ENCODE measurements around the gene AGXT2.

AGXT2 gene

GRCh38 chr5:35047785-35048404 lies at the start of gene AGXT2:
Gene AGXT2 (minus strand): TSS chr5:35047949. CDS start chr5:35047892, 57 bp downstream.
- no peak for DNase-seq

GRCh38 chr5:35096932-35097331 lies 49.2 kb upstream of the AGXT2 start:
- DNase-seq, result no peak

DNA sequence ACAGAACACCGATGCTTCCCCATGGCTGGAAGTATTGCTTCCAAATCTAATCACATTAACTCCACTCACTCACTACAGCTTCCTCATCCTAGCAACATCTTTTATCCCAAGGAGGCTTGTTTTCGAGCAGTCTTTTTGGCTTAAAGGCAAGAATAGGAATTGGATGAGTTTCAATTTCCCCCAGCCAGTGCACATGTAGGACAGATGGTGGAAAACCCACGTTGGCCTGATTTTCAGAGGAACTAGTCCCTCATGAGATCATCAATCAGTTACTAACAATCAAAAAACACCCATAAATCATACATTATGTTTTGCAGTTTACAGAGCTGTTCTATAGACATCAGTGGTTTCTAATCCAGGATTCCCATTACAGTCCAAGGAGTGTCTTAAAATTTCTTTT lies 48.5 kb upstream of the AGXT2 start:
- no peak for DNase-seq

DNA sequence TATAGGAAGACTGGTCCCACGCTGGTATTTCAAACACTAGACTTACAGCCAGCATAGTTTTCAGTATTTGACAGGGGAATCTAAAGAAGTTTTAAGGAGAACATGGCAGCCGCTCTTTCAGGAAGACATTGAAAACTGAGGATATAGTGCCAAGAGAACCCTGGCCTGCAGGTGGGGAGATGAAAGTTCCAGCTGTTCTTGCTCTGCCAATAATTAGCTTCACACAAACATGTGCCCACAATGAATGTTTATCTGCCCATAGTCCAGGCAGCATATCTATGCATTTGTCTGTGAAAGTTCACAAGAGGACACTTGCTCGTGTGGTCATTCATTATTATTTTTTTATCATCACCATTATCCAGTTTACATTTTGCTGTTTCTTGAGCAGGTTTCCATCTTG lies 47.6 kb upstream of the AGXT2 start:
- no peak for DNase-seq

- no peak for DNase-seq
Observed at GRCh38 chr5:35094948-35095347, 47.2 kb upstream of the AGXT2 start.

DNA sequence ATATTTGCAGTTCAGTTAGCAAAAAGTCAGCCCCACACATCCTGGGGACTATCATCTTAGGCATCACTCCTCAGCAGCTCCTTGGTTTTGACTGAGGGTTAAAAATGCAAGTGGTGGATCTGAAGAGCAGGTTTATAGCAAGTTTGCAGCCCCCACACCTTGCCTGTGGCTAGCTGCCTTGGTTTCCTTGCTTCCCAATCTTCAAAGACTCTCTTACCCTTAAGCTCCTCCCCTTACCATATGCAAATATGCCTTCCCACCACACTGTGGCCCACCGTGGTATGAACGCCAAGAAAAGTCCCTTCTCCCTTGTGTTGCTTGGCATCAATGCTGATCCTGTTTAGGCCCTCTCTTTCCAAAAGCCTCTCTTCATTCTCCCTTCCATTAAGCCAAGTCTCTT lies 45.0 kb upstream of the AGXT2 start:
- DNase-seq, result no peak

DNA sequence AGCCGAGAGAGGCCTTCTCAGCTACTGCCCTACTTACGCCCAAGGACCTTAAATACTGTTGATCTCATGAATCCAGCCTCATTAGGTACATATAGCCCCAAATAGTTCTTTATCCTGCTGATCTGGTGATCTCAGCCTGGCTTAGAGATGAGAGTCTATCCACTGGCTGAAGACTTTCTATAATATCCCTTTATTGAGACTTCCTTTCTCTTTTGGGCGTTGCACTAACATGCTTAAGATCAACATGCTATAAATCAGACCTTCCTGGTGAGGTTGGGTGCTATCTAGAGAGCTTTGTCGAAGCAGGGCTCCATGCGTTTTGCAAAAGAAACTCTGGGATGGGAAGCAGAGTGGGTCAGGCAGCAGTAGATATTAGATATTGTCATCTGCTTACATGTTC lies 44.0 kb upstream of the AGXT2 start:
- DNase-seq, result no peak

- DNase-seq, result peak; percentile 20
Observed at GRCh38 chr5:35089334-35090314, 41.9 kb upstream of the AGXT2 start.

GRCh38 chr5:35087991-35088390 lies 40.2 kb upstream of the AGXT2 start:
- DNase-seq, result no peak

DNA sequence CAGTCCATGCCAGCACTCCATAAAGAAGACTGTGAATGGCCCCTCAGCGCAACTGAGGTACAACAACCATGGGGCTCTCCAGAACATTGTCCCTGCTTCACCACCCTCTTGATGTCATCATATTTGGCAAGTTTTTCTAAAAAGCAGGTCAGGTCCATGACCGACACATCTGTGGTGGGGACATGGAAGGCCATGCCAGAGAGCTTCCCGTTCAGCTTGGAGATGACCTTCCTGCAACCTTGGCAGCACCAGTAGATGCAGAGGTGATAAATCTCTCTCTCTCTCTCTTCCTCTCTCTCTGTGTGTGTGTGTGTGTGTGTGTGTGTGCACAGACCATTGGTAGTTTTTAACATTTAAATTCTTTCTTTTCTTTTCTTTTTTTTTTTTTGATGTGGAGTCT lies 35.4 kb upstream of the AGXT2 start:
- DNase-seq, result no peak

- no peak for DNase-seq
Observed at GRCh38 chr5:35082530-35082929, 34.8 kb upstream of the AGXT2 start.

GRCh38 chr5:35081134-35081533 lies 33.4 kb upstream of the AGXT2 start:
- DNase-seq, result no peak

- DNase-seq, result no peak
Observed at GRCh38 chr5:35073160-35073559, 25.4 kb upstream of the AGXT2 start.

- no peak for DNase-seq
Observed at GRCh38 chr5:35069188-35069587, 21.4 kb upstream of the AGXT2 start.

DNA sequence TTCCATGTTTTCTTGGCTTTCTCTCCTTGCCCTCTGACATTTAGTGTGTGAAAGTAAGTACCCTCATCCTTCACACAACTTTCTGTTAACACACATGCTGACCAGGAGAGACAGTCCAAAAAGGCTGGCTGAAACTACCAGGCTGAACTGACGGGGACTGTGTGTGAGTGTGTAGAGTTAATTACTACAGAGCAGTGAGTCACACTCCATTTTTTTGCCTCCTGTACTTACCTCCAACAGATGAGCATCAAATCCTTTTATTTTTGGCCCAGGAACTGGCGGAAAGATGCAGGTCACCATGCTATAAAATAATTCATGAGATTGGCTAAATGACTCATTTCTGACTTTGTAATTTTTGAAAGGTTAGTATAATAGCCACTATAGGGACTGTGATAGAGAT lies 20.2 kb upstream of the AGXT2 start:
- no peak for DNase-seq

- no peak for DNase-seq
Observed at GRCh38 chr5:35066260-35066795, 18.6 kb upstream of the AGXT2 start.

- DNase-seq, result no peak
Observed at GRCh38 chr5:35063414-35063813, 15.7 kb upstream of the AGXT2 start.

GRCh38 chr5:35061211-35061770 lies 13.5 kb upstream of the AGXT2 start:
- DNase-seq, result no peak

- DNase-seq, result no peak
Observed at GRCh38 chr5:35060236-35060635, 12.5 kb upstream of the AGXT2 start.

DNA sequence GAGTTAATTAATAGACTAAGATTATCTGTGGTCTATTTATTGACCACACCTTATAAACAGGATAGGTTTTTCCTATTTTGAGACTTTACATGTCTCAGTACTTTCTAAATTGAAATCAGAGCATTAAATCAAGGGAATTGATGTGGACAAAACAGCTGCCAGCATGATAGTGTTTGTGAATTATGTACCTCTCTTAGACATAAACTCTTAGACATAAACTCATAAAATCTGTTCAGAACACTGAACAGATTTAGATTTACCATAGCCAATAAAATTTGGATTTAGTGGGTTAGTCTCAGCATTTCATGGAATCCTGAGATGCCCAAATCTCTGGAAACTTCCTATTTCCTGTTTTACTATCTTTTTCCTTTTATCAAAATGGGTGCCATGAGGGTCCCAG lies 11.5 kb upstream of the AGXT2 start:
- DNase-seq, result no peak

- DNase-seq, result no peak
Observed at GRCh38 chr5:35058374-35058788, 10.6 kb upstream of the AGXT2 start.

DNA sequence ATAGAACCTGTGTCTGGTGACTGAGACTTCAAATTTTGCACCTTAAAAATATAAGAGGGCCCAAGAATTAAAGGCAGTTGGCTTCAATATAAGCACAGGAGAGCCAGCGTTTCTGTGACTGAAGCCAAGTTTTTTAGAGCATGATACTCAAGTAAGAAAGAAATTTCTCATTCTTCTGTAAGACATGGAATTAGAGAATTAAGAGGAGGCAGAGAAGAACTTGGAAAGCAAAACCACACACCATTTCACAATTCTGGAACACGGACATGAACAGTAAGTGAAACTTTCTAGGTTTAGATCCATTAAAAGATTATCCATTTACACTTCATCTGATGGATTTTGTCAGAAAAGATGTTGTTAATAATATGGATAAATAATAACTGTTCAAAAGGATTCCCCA lies 8.9 kb upstream of the AGXT2 start:
- DNase-seq, result no peak

- DNase-seq, result no peak
Observed at GRCh38 chr5:35052838-35053237, 5.1 kb upstream of the AGXT2 start.
